NCI-H510A (cell line): ENCODE data around the gene MIPEP.
"Not testable (repeated sequence)": the region's sequence is repeated elsewhere in the genome, so short reads cannot be mapped to it uniquely, and the experiment has no call there.

Source experiments
- DNase-seq: peaks from one replicate; lab custom pipeline; 2025; lab: John Stamatoyannopoulos, UW

Gene MIPEP

GRCh38 chr13:23888658-23889614 lies at the start of gene MIPEP:
Gene MIPEP, minus strand, starts transcription at chr13:23889400. Its CDS starts 80 bp downstream, at chr13:23889320.
- peak; percentile 91 for DNase-seq

DNA sequence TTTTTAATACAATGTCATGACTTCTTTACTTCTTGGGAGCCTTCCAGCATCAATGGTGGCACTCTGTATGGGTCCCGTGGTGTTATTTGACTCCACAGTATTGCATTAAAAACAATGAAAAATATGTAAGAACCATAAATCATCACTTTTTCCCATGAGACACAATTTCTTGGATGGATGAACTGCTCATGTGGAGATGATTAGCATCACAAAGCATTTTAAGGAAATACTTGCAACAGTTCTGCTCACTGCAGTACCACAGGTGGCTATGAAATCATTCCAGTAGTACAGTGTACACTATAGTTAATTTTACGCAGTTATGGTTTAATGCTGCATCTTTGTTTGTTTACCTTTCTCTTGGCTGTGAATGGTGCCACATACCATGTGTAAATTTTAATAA lies 45.3 kb upstream of the MIPEP start:
- no peak for DNase-seq

GRCh38 chr13:23928985-23929384 lies 39.8 kb upstream of the MIPEP start:
- no peak for DNase-seq

GRCh38 chr13:23923031-23923430 lies 33.8 kb upstream of the MIPEP start:
- DNase-seq: no peak

GRCh38 chr13:23922005-23922932 lies 33.1 kb upstream of the MIPEP start:
- DNase-seq: no peak

DNA sequence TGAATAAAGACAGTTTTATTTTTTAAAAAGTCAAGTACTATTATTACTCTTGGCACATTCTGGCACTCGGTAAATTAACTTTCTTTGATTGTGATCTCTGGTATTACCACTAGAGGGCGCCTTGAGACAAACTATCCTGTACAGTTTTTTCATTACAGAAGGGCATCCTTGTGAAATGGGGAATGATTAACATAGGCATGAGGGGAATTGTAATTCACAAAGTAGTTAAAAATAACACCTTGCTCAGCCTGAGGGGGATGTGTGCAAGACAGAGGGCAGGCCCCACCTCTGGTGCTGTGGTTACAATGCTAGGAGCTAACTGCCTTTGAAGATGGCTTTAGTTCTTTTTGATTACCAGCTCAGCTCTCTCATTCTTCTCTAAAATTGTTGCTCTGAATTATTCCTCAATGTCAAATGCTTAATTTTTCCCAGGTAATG lies 32.3 kb upstream of the MIPEP start:
- no peak for DNase-seq

DNA sequence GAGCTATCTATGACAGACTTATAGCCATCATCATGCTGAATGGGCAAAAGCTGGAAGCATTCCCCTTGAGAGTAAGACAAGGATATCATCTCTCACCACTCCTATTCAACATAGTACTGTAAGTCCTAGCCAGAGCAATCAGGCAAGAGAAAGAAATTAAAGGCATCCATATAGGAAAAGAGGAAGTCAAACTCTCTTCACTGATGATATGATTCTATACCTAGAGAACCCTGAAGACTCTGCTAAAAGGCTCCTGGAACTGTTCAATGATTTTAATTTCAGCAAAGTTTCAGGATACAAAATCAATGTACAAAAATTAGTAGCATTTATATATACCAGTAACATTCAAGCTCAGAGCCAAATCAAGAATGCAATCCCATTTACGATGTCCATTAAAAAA lies 29.8 kb upstream of the MIPEP start:
- no peak for DNase-seq

- no peak for DNase-seq
These were observed 29.0 kb upstream of the MIPEP start for GRCh38 chr13:23918208-23918607.

DNA sequence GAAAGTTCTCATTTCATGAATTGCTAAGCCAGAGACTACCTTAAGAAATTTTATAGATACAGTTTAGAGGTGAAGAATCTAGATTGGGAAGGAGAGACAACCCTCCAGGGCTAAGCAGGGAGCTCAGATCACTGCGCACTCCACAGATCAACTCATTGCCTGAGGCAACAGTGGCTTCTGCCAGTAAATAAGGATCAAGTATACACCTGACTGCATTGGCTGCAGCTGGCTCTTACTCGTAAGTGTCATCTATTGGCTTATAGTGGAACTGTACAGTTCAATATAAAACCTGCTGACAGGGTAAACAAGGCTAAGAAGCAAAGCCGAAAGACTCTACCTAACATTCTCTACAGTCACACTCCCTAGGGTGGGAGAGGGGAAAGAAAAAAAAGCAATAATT lies 26.1 kb upstream of the MIPEP start:
- DNase-seq: peak; percentile 36

DNA sequence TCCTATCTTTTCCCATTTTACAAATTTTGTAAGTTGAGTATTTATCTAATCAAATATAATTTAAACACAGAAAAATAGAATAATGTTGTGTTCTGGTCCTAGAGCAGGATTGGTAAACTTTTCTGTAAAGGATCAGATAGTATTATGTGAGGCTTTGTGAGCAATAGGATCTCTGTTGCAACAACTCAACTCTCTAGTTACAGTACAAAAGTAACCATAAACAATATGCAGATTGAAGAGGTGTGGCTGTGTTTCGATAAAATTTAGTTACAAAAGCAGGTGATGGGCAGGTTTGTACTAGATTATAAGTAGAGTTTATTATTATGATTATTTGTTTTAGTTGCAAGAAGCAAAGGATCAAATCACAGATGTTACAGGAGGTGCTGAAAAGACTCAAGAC lies 23.3 kb upstream of the MIPEP start:
- DNase-seq: no peak

DNA sequence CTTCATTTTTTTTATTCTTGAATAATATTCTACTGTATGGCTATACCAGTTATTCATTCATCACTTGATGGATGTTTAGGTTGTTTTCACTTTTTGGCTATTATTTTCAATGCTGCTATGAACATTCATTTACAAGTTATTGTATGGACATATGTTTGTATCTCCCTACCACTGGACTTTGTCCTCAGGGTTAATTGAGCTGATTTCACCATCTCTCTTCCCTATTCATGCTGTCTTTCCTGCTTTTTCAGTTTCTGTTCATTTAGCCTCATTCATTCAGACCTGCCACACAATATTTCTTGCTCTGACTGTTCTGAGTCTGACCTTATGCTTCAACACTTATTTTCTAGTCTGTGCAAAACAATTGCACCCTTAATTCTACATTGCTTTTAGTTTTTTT lies 20.4 kb upstream of the MIPEP start:
- no peak for DNase-seq

DNA sequence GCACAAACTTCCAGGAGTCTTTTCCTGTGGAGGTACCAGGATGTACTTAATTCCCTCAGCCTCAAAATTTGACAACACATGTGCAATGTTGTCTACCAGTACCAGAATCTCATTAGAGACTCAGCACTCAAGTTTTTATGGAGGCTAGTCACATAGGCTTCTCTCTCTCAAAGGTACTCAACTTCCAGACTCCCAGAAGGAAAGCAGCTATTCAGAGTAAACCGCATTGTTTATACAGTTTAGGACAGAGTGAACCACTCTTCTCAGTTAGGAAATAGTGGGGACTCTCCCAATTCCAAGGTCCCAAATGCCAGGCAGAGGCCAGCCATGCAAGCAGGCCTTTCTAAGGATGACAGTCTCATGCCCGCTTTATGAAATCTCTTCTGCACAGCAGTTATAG lies 16.6 kb upstream of the MIPEP start:
- no peak for DNase-seq

- no peak for DNase-seq
These were observed 14.7 kb upstream of the MIPEP start for GRCh38 chr13:23903906-23904280.

- no peak for DNase-seq
These were observed 14.0 kb upstream of the MIPEP start for GRCh38 chr13:23902975-23903905.

GRCh38 chr13:23901365-23901764 lies 12.2 kb upstream of the MIPEP start:
- no peak for DNase-seq

- DNase-seq: no peak
These were observed 10.4 kb upstream of the MIPEP start for GRCh38 chr13:23899555-23899954.

GRCh38 chr13:23898101-23898500 lies 8.9 kb upstream of the MIPEP start:
- DNase-seq: no peak

DNA sequence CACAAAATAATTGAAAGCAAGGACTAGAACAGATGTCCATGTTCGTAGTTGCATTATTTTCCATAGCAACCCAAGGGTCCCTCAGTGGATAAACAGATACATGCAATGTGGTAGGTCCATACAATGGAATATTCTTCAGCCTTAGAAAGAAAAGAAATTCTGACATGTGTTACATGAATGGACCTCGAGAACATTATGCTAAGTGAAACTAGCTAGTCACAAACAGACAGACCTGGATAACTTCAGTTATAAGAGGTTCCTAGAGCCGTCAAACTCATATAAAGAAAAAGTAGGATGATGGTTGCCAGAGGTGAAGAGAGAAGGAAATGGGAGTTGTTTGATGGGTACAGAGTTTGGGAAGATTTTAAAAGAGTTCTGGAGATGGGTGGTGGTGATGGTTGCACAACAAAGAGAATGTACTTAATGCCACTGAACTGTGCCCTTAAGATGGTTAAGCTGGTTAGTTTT lies 8.3 kb upstream of the MIPEP start, which contains the start of gene C1QTNF9B:
Gene C1QTNF9B, minus strand, starts transcription at position 51 of the 468 bp plus-strand sequence.
- not testable (repeated sequence) for DNase-seq

DNA sequence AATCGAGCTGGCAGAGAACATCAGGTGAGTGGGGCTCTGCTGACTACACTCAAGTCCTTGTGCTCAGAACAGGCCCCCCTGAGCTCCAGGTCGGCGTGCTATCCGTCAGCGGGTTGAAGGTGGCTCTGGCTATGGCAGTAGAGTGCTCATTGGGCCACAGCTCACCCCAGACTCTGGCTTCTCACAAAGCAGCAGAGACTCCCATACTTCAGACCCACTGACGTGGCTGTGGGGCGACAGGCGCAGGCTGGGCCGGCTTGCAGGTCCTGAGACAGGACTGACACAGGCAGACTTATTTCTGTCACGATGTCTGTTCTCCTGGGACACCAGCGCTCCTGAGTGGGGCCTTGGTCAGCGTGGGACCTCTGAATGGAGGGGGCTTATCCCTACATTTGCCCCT lies 5.5 kb upstream of the MIPEP start:
- not testable (repeated sequence) for DNase-seq

DNA sequence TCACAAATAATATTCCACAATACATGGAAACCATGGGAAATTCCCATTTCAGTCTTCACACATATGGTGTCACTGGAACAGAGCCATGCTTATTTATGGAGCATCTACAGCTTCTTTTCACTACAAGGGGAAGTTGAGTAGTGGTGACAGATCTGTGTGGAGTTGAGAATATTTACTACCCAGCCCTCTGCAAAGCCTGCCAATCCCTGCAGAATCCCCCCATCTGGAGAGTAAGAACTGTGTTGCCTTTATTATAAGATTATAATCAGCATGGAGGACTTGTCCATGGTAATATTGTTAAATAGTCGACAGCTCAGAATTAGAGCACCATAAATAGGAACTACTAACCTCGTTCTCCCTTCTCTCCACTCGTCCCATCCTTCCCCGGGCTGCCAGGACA lies 4.6 kb upstream of the MIPEP start:
- DNase-seq: not testable (repeated sequence)
